Activated T-cell treated with anti-CD3 and anti-CD28 coated beads, Interleukin-2, amount 50 U/mL, for 1 hour (primary cell): Measurements from ENCODE around the gene NPTN.

Experiments used
- DNase-seq: peaks from one replicate; pipeline ENCODE4 v3.0.0-alpha.2; 2020

The NPTN gene

DNA sequence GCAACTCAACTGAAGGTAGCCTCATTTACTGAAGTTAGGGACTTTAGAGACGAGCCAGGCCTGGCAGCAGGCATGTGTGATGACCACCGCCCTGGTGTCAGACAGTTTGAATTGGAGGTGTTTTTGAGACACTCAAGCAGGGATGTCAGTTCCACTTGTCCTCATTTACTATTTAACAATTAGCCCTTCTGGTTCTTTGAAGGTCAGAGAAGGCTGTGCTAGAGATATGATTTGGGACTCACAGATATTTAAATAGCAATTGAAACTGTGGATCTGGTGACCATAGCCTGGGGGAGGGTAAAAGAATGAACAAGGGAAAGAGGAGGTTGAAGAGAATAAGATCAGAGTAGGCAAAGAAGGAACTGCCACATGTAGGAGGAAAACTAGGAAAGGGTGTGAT, 115.6 kb downstream of the NPTN start:
- DNase-seq = no peak

DNA sequence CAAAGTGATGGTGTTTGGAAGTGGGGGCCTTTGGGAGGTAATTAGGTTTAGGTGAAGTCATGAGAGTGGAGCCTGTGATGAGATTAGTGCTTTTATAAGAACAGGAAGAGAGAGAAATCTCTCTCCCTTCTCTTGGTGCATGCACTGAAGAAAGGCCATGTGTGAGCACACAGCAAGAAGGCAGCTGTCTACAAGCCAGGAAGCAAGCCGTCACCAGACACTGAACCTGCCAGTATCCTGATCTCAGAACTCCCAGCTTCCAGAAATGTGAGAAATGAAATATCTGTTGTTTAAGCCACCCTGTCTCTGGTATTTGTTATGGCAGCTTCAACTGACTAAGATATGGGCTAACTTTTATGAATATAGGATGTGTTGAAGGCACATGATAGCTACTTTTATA, 117.7 kb downstream of the NPTN start:
- no peak for DNase-seq
